SK-N-SH (cell line): ENCODE measurements around the gene KANTR. TPM values are rescaled to one million over a fixed set of nuclear protein-coding genes. Genes with fewer than 3 reads are reported as not detected.

Experiments
- CTCF ChIA-PET: fragments of 300-600, 350-600 bp; formaldehyde crosslinking; extraction: SDS; loops from one replicate; lab custom pipeline; 2021; lab: Yijun Ruan, JAX
- POLR2A ChIA-PET: fragments of 350-600 bp; sonication (Branson Sonifier 250); formaldehyde crosslinking; extraction: SDS; loops from one replicate; lab custom pipeline; 2020; ENCODE audit warnings: antibody characterized with exemption, inconsistent platforms; lab: Yijun Ruan, JAX
- DNase-seq: peaks from one replicate; pipeline ENCODE4 v3.0.0; 2012
- H2AFZ ChIP-seq: fragments of 200-600 bp; sonication (generic); 2 replicates; pipeline ENCODE4 v1.8.1; 2016; ENCODE audit warnings: antibody characterized with exemption, mild to moderate bottlenecking, low read depth
- H3F3A ChIP-seq: fragments of 200-600 bp; sonication (generic); replicated peaks from 2 replicates; pipeline ENCODE3; 2016; ENCODE audit warnings: antibody characterized with exemption, mild to moderate bottlenecking; ENCODE audit not compliant: insufficient read depth
- H3K27ac ChIP-seq, 2 experiments: fragments of 200-500 bp in 1 of 2; fragments of 200-600 bp in 1 of 2; sonication (Bioruptor generic) in 1 of 2; sonication (generic), shearing (Covaris generic) in 1 of 2; 2 replicates each; pipeline versions ENCODE4 v1.5.1 to v1.6.1; 2014 to 2016; ENCODE audit warnings: low read depth in 2 of 2, inconsistent platforms in 1 of 2, low read length in 1 of 2, mild to moderate bottlenecking in 1 of 2, mixed read lengths in 1 of 2
- H3K27me3 ChIP-seq: fragments of 200-600 bp; sonication (generic), shearing (Covaris generic); 2 replicates; pipeline ENCODE4 v1.6.1; 2016; ENCODE audit warnings: mixed run types; ENCODE audit not compliant: insufficient read depth
- H3K36me3 ChIP-seq, 2 experiments: fragments of 200-500 bp in 1 of 2; fragments of 200-600 bp in 1 of 2; sonication (Bioruptor generic) in 1 of 2; sonication (generic) in 1 of 2; replicated peaks in 1 of 2; 2 replicates each; pipeline versions ENCODE3 to v1.5.1; 2014 to 2016; ENCODE audit warnings: low read length in 1 of 2, mild to moderate bottlenecking in 1 of 2; ENCODE audit not compliant: insufficient read depth in 2 of 2, control insufficient read depth in 1 of 2
- H3K4me1 ChIP-seq, 2 experiments: fragments of 200-500 bp in 1 of 2; fragments of 200-600 bp in 1 of 2; sonication (Bioruptor generic) in 1 of 2; sonication (generic), shearing (Covaris generic) in 1 of 2; 2 replicates each; pipeline versions ENCODE4 v1.5.1 to v1.6.1; 2014 to 2016; ENCODE audit warnings: low read depth in 1 of 2, low read length in 1 of 2, mixed run types in 1 of 2; ENCODE audit not compliant: insufficient read depth in 2 of 2, control insufficient read depth in 1 of 2
- H3K4me2 ChIP-seq: fragments of 200-600 bp; sonication (generic), shearing (Covaris generic); 2 replicates; pipeline ENCODE4 v1.6.1; 2017; ENCODE audit warnings: mixed run types
- H3K4me3 ChIP-seq, 2 experiments: fragments of 200-500 bp in 1 of 2; fragments of 200-600 bp in 1 of 2; sonication (Bioruptor generic) in 1 of 2; sonication (generic), shearing (Covaris generic) in 1 of 2; 2 replicates each; pipeline versions ENCODE4 v1.5.1 to v1.8.1; 2014 to 2016; ENCODE audit warnings: low read depth in 2 of 2, inconsistent platforms in 1 of 2, low read length in 1 of 2, mild to moderate bottlenecking in 1 of 2, mixed read lengths in 1 of 2, moderate library complexity in 1 of 2
- H3K79me2 ChIP-seq: fragments of 200-600 bp; sonication (generic); 2 replicates; pipeline ENCODE4 v1.8.1; 2017; ENCODE audit warnings: mild to moderate bottlenecking; ENCODE audit not compliant: insufficient read depth
- H3K9ac ChIP-seq: fragments of 200-600 bp; sonication (generic); 2 replicates; pipeline ENCODE4 v1.6.1; 2017; ENCODE audit warnings: mixed run types
- H3K9me2 ChIP-seq: fragments of 200-600 bp; sonication (generic); 2 replicates; pipeline ENCODE4 v1.6.1; 2017; ENCODE audit warnings: mixed run types
- H3K9me3 ChIP-seq: fragments of 200-600 bp; sonication (generic); 2 replicates; pipeline ENCODE4 v1.6.1; 2017; ENCODE audit warnings: mixed run types, mild to moderate bottlenecking, moderate library complexity
- H4K20me1 ChIP-seq: fragments of 200-600 bp; sonication (generic); 2 replicates; pipeline ENCODE4 v1.6.1; 2017; ENCODE audit warnings: mild to moderate bottlenecking, mixed run types; ENCODE audit not compliant: insufficient read depth
- CHD2 ChIP-seq: fragments of 150-350 bp; IDR thresholded peaks from 2 replicates; pipeline ENCODE4 v1.6.1; 2018; ENCODE audit warnings: low read length; ENCODE audit not compliant: partially characterized antibody
- CTCF ChIP-seq: fragments of 200-600 bp; sonication (generic); IDR thresholded peaks from 2 replicates; pipeline ENCODE4 v1.6.1; 2017; ENCODE audit warnings: antibody characterized with exemption, mild to moderate bottlenecking, moderate library complexity
- EP300 ChIP-seq, 2 experiments: IDR thresholded peaks; 2 replicates each; pipeline versions ENCODE4 v1.4.0 to v1.6.1; 2012; ENCODE audit warnings: borderline replicate concordance in 1 of 2, low read depth in 1 of 2, low read length in 1 of 2
- EZH2phosphoT487 ChIP-seq: fragments of 200-600 bp; sonication (generic); IDR thresholded peaks from 2 replicates; pipeline ENCODE4 v1.6.1; 2017; ENCODE audit warnings: low read depth, mixed run types, mild to moderate bottlenecking, antibody characterized with exemption, moderate library complexity, borderline replicate concordance
- FOXM1 ChIP-seq: IDR thresholded peaks from 2 replicates; pipeline ENCODE4 v1.4.0; 2012; ENCODE audit warnings: low read depth, mild to moderate bottlenecking
- GABPA ChIP-seq: IDR thresholded peaks from 2 replicates; pipeline ENCODE4 v1.4.0; 2012; ENCODE audit warnings: low read depth, mild to moderate bottlenecking
- GATA2 ChIP-seq: sonication (generic); formaldehyde crosslinking; IDR thresholded peaks from 2 replicates; pipeline ENCODE4 v1.5.0; 2020; ENCODE audit warnings: mild to moderate bottlenecking, missing genetic modification reagents
- IRF3 ChIP-seq: fragments of 150-350 bp; IDR thresholded peaks from 2 replicates; pipeline ENCODE4 v1.6.1; 2016; ENCODE audit warnings: mild to moderate bottlenecking, low read depth, low read length
- MAX ChIP-seq: IDR thresholded peaks from 2 replicates; pipeline ENCODE4 v1.4.0; 2012; ENCODE audit warnings: low read depth
- MXI1 ChIP-seq: IDR thresholded peaks from 2 replicates; pipeline ENCODE4 v1.6.1; 2012; ENCODE audit warnings: mild to moderate bottlenecking, low read depth, low read length, improper control_type of control experiment
- NFIC ChIP-seq: IDR thresholded peaks from 2 replicates; pipeline ENCODE4 v1.4.0; 2012; ENCODE audit warnings: borderline replicate concordance
- PBX3 ChIP-seq: IDR thresholded peaks from 2 replicates; pipeline ENCODE4; 2012
- REST ChIP-seq: IDR thresholded peaks from 2 replicates; pipeline ENCODE4 v1.6.1; 2012; ENCODE audit warnings: mild to moderate bottlenecking, low read depth, low read length, moderate library complexity
- SIN3A ChIP-seq: IDR thresholded peaks from 2 replicates; pipeline ENCODE4 v1.6.1; 2012; ENCODE audit warnings: low read depth, mild to moderate bottlenecking, low read length, moderate library complexity, borderline replicate concordance
- SMC3 ChIP-seq: IDR thresholded peaks from 2 replicates; pipeline ENCODE4 v1.6.1; 2012; ENCODE audit warnings: low read depth, low read length, improper control_type of control experiment
- WGBS: methylation state at CpG from one replicate; pipeline ENCODE4 v1.1.6; 2017; ENCODE audit warnings: low lambda C conversion rate; 5-methylcytosine and 5-hydroxymethylcytosine counted together
- polyA plus RNA-seq, 3 experiments: library from polyadenylated mRNA; depleted of rRNA; stranded (reverse); fragments of >200 nt; gene quantifications; 2 replicates each; pipeline ENCODE4 v1.2.3, GENCODE V29; 2012

The KANTR gene
- polyA plus RNA-seq, 1 of the 3 experiments (the other 2 are of a cell fraction), result 2.1 TPM

- TF ChIP-seq REST (no peak), EZH2phosphoT487 (no peak), CTCF (no peak), CHD2 (no peak), GATA2 (CRISPR knock-in tag) (no peak), EP300 (IDR thresholded peaks at IDR 0.05; ENCODE audit: borderline replicate concordance in 1 of 2, low read depth in 1 of 2, low read length in 1 of 2) (no peak), SMC3 (no peak), MAX (no peak), GABPA (no peak), PBX3 (no peak), NFIC (no peak), MXI1 (no peak), SIN3A (no peak), FOXM1 (no peak), IRF3 (no peak)
- POLR2A ChIA-PET, result interaction anchor here (1.7 to 2.3 kb wide), 2 partner anchors 8 to 85 kb away, joined by 5 to 14 read pairs; no protein-coding TSS in a partner anchor
- H3K27ac ChIP-seq, result peak overlapping the region; percentile 72 to 78
- peaks cover 4 to 12% of the 10 kb centered on the region in 2 experiments; a peak in 2 of 4 replicates for H3K4me1 ChIP-seq
- peak overlapping the region; percentile 44; the same call in 1 of the 2 replicates for H3K4me2 ChIP-seq
- peaks cover 4% of the 10 kb centered on the region in 2 experiments for H3K36me3 ChIP-seq
- peak overlapping the region; percentile 41; the same call in 1 of the 2 replicates for H2AFZ ChIP-seq
- peaks cover 8% of the 10 kb centered on the region for H3F3A ChIP-seq
- no peaks in the 10 kb centered on the region for H3K9me3 ChIP-seq
- 16% methylated on average over 17 of the region's 17 CpGs for WGBS
- H3K9me2 ChIP-seq, result no peaks in the 10 kb centered on the region
- no peak for DNase-seq
- H3K27me3 ChIP-seq, result no peaks in the 10 kb centered on the region; the same call in 1 of the 2 replicates
- H4K20me1 ChIP-seq, result peaks cover 9% of the 10 kb centered on the region
- H3K79me2 ChIP-seq, result peaks cover 8% of the 10 kb centered on the region; the same call in 1 of the 2 replicates
- H3K4me3 ChIP-seq, result no peak overlapping the region
- CTCF ChIA-PET, result interaction anchor here (0.8 to 1.4 kb wide), 2 partner anchors 9 to 10 kb away, joined by 3 read pairs; no protein-coding TSS in a partner anchor
- H3K9ac ChIP-seq, result peak overlapping the region; percentile 39; the same call in 1 of the 2 replicates
These were observed 13.0 kb upstream of the KANTR start for GRCh38 chrX:53080628-53081580.
